Fibroblast of lung (primary cell): ENCODE results near the gene SDCCAG8.

ENCODE experiments used
- EZH2 ChIP-seq: IDR thresholded peaks from 2 replicates; pipeline ENCODE4 v1.5.1; 2012; ENCODE audit warnings: low read length, control low read depth, mild to moderate bottlenecking; ENCODE audit errors: missing control alignments
- TF ChIP-seq, protein P1 (sequence below), 2 donors: IDR thresholded peaks in 1 of 2; conservative IDR thresholded peaks in 1 of 2; 1 replicate in 1 of 2; 2 replicates in 1 of 2; pipeline ENCODE4 v1.5.1; 2011 to 2012; ENCODE audit warnings: low read length in 2 of 2, control low read depth in 1 of 2, inconsistent platforms in 1 of 2, low read depth in 1 of 2, mild to moderate bottlenecking in 1 of 2

DNA sequence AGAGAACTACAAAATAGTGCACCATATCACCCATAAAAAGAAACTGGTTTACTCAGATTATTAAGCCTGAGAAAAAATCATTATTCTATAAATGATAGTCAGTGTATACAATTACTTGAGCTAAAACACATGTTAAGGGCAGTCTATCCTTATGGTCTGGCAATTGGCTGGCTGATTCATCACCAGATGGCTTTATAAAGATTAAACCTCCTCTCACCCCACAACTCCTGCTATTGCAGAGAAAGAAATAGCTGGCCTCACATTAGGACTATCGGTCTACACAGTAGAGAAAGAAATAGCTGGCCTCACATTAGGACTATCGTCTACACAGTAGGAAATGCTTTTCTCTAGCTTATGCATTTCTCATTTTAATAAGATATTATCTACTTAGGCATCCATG lies 21.9 kb upstream of the SDCCAG8 start:
- TF ChIP-seq, protein P1, sequence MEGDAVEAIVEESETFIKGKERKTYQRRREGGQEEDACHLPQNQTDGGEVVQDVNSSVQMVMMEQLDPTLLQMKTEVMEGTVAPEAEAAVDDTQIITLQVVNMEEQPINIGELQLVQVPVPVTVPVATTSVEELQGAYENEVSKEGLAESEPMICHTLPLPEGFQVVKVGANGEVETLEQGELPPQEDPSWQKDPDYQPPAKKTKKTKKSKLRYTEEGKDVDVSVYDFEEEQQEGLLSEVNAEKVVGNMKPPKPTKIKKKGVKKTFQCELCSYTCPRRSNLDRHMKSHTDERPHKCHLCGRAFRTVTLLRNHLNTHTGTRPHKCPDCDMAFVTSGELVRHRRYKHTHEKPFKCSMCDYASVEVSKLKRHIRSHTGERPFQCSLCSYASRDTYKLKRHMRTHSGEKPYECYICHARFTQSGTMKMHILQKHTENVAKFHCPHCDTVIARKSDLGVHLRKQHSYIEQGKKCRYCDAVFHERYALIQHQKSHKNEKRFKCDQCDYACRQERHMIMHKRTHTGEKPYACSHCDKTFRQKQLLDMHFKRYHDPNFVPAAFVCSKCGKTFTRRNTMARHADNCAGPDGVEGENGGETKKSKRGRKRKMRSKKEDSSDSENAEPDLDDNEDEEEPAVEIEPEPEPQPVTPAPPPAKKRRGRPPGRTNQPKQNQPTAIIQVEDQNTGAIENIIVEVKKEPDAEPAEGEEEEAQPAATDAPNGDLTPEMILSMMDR (conservative IDR thresholded peaks at IDR 0.05 in 1 of 2, IDR thresholded peaks at IDR 0.05 in 1 of 2; ENCODE audit: low read depth in 1 of 2, low read length in 2 of 2) = no peak
- no peak for TF ChIP-seq EZH2
